NK-92 treated with Interleukin-12 subunit alpha and Interleukin-12 subunit beta, amount 100 ng/mL, for 24 hours (cell line): ENCODE measurements around the gene TNIK.

Experiments
- DNase-seq: peaks from one replicate; lab custom pipeline; 2025; lab: John Stamatoyannopoulos, UW

The TNIK gene

GRCh38 chr3:171459942-171460724 lies at the start of gene TNIK:
TNIK (minus strand) TSS chr3:171460405; CDS start chr3:171460063, 342 bp downstream.
- peak; percentile 94 for DNase-seq

GRCh38 chr3:171508676-171509075 lies 48.5 kb upstream of the TNIK start:
- no peak for DNase-seq

GRCh38 chr3:171508206-171508605 lies 48.0 kb upstream of the TNIK start:
- DNase-seq, result no peak

GRCh38 chr3:171506743-171507319 lies 46.6 kb upstream of the TNIK start:
- no peak for DNase-seq

GRCh38 chr3:171505822-171506333 lies 45.7 kb upstream of the TNIK start:
- no peak for DNase-seq

DNA sequence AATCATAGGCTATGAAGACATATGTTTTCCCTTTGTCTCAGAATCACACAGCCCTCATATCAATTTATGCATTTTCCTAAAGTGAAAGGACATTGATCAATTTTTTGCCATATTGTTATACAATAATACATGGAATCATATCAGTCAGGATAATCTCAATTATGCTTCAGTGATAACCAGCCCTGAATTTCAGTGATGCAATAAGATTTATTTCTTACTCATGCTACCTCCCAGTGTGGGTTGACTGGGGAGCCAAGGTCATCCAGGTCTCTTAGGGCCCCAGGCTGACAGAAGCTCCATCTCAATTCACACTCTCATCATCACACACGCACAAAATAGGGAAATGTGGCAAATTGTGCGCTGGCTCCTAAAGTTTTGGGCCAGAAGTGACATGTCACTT lies 44.2 kb upstream of the TNIK start:
- no peak for DNase-seq

DNA sequence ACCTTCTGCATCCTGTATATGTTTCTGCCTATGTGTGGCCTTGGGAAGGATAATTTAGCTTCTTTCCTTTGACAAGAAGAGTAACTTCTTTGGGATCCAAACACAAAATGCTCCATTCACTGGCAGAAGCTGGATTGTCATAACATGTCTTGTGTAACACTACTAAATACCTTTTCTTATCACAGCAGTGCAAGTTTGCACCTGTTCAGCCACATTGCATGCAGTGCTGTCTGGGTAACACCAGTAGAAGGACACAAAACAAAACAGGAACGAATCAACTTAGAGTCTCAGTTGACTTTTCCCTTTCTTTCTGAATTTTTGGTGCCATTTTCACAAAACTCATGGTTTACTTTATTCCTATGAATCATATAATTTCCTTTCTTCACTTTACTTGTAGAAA lies 43.6 kb upstream of the TNIK start:
- no peak for DNase-seq

DNA sequence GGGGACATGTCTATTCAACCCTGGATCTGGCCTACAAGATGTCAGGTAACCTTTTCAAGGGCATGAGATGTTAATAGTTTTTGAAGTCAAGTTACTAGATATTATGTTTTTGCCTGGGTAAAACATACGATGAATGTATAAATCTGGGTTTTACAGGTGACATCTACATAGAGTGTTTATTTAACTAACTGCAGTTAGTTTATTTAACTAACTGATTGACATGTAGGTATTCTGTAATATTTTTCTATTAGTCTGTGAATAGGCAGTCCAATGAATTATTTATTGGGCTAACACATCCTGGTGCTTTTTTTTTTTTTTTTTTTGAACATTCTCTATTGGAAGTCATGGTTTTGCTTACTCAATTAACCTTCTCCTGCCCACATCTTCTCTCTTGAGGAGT lies 38.7 kb upstream of the TNIK start:
- no peak for DNase-seq

DNA sequence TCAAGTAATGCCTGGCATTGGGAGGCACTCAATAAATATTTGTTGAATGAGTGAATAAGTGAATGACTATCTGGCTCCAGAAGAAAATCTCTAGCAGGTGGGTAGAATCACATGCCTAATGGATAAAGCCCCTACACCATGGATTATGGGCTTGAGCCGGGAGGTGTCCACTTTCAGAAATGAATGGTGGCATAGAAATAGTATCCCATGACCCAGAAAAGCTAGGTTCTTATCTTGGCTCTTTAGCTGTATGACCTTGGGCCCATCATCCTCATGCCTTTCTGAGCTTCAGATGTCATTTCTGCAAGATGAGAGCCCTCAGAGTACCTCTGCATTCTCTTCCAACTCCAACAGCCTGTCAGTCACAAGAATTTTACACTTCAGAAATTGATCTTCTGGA lies 37.3 kb upstream of the TNIK start:
- no peak for DNase-seq

- no peak for DNase-seq
Observed at GRCh38 chr3:171495413-171495812, 35.2 kb upstream of the TNIK start.

DNA sequence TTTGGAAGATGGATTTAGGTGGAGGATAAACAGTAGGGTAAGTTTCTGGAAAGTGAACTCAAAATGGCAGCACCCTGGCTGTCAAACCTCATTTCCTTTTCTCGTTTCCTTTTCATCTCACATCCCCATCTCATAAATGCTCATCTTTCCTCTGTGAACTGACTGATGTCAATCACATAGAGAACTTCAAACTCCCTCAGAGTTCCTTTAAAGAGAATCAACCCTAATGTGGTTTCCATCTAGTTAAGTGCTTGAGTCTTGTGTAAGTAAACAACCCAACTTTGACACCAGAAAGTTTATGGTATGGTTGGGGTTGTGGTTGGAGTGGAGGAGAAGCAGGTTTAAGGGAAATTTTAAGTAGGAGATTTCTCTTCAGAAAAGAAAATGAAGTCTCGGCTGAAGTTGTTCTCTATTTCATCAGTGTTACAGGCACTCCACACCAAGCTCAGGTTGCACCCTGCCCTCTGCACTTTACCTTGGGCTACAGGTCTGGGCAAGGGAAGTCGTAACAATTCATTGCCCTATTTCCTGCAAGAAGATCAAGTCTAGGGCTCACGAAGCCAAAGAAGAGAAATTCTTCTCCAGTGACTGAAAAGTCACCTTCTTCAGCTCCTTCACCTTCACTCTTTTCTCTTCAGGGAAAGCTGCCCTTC lies 34.4 kb upstream of the TNIK start:
- no peak for DNase-seq

DNA sequence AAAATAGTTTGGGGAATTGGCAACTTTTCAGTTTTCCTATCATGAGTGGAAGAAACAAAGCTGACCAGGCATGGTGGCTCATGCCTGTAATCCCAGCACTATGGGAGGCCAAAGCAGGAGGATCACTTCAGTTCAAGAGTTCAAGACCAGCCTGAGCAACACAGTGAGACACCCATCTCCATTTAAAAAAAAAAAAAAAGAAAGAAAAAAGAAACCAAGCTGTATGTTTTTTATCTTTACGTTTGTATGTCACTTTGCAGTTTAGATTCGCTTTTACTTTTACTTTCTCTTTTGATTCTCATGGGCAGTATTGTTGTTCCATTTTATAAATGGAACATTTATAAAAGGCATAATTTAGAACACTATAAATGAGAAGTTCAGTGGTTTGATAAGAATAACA lies 31.2 kb upstream of the TNIK start:
- no peak for DNase-seq

DNA sequence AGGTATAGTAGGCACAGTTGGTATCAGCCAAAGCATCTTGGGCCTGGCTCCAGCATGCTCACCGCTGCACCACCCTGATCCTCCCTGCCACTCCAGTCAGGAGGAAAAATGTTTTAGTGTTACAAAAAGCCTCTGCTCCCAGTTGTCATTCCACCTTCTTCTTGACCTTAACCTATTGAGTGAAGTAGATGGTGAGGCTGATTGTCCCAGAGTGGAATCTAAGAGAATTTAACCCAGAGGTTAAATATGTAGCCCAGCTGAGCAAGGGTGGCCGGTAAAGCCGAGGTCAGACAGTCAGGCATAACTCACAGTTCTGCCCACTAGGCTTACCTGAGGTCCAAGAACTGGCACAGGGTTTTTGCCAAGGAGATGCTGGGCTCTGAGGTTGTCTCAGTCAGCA lies 30.7 kb upstream of the TNIK start:
- DNase-seq, result no peak

DNA sequence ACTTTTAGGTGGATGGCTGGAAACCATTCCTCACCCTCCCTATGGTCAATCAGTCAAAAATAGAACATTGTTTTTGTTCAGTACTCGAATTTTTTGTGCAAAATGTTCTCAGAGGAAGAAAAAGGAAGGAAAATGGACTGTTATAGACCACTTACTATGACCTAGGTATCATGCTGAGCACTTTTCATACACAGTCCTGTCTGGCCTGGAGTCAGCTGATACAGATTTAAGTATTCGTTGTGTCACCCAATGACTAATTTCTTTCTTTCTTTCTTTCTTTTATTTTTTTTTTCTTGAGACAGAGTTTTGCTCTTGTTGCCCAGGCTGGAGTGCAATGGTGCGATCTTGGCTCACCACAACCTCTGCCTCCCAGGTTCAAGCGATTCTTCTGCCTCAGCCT lies 29.1 kb upstream of the TNIK start:
- DNase-seq, result no peak

- DNase-seq, result no peak
Observed at GRCh38 chr3:171488479-171488878, 28.3 kb upstream of the TNIK start.

DNA sequence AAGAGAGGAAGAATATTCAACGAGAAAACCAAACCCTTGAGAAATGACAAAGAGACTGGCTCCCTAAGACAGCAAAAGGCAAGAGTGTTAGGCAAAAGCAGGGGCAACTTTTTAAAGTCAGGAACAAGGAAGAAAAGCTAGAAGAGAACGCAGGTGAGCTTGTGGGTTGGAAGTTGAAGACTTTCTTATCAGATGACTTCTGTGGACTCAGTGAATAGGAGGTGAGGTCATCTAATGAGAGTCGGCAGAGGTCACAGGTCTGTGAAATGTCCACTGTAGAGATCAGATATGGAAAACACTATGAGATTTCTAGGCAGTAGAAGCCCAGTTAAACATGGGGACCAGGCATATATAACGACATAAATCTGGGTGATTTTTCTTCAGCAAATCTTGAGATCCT lies 27.2 kb upstream of the TNIK start:
- DNase-seq, result no peak

DNA sequence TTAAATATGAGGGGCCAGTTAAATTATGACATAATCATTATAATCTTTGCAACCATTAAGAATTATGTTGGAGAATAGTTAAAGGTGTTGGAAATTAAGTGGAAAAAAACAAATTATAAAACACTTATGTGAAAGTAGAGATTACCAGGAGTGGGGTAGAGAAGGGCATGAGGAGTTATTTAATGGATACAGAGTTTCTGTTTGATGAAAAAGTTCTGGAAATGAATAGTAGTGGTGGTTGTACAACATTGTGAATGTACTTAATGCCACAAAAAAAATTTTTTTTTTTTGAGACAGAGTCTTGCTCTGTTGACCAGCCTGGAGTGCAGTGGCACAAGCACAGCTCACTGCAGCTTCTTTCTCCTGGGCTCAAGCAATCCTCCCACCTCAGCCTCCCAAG lies 25.1 kb upstream of the TNIK start:
- DNase-seq, result no peak

DNA sequence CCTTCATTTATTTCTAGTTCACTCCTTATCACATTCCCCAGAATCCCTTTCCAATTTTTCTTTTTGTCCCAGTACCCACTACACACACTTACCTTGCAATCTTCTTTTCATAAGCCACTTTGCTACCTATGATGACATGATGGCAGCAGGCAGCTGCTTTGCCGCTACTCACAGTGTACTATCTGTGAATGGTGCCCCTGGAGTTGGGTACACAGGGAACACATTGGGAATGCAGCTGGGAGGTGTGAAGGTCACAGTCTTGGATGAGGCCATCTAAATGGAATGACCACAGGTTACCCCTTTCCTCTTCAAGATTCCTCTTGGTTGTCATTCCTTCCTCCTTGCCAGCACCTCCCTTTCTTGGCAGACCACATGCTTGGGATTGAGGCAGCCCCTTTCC lies 20.8 kb upstream of the TNIK start:
- DNase-seq, result no peak

GRCh38 chr3:171480526-171480925 lies 20.3 kb upstream of the TNIK start:
- peak; percentile 6 for DNase-seq

GRCh38 chr3:171476532-171477102 lies 16.4 kb upstream of the TNIK start:
- DNase-seq, result no peak

DNA sequence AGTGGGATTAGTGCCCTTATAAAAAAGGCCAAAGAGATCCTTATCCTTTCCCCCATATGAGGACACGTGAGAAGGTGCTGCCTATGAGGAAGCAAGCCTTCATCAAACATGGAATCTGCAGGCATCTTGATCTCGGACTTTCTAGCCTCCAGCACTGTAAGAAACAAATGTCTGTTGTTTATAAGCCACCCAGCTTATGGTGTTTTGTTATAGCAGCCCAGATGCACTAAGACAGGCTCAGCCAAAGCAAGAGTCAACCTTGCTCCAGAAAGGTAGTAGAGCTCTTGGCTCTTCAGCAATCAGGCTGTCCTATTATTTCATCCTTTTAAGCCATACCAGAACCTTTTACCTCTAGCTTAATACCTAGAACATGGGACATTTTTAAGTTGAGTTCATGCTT lies 12.3 kb upstream of the TNIK start:
- DNase-seq, result no peak

GRCh38 chr3:171470714-171471227 lies 10.6 kb upstream of the TNIK start:
- no peak for DNase-seq

DNA sequence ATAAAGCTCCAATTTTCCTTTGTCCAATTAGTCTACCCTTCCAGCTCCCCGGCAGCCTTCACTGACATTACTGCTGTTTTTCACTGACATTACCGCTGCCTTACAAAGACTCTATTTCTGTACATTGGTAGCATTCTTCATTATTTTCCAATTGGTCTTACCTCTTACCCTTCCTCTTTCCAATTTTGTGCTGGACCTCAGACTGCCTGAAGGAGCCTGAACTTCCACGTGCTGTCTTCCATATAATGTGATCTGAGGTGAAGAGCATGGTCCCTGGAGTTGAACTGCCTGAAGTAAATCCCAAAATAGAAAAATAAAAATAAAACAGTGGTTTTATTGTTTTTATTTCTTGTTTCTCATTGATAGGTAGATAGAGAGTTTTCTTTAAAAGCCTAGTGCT lies 9.2 kb upstream of the TNIK start:
- DNase-seq, result no peak
